ENCODE results near the gene MC1R. TPM values are rescaled to one million over a fixed set of nuclear protein-coding genes. Genes with fewer than 3 reads are reported as not detected.
"Not testable (repeated sequence)": the region's sequence is repeated elsewhere in the genome, so short reads cannot be mapped to it uniquely, and the experiment has no call there.

MC1R gene
- total and polyA plus RNA-seq, 8 donors, result 1.3 to 11.3 (median 2.9) TPM

DNA sequence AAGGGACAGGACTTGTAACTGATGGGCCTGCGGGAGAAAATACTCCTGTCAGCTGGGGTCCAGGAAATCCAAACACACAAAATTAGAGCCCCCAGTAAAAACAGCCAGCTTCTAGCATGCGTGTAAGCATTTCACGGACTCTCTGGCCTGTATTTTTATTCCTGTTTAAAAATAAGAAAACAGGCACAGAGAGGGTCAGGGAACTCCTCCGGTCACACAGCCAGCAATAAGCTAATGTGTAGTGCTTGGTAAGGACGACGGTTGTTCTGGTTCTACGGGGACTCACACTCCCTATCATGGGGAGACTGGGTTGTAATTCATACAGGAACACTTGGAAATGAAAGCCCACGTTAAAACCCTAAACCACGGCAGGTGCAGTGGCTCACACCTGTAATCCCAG lies 46.8 kb upstream of the MC1R start:
- Histone ChIP-seq H3K27me3 (no peaks in the 10 kb centered on the region), H3K36me3 (peaks cover 0 to 26% (median 23%) of the 10 kb centered on the region in 4 donors)
- intact Hi-C loops (cut with DNase I; ENCODE audit: low total_unique reads), result no loop called here

GRCh38 chr16:89873109-89873971 lies 45.3 kb upstream of the MC1R start, which contains the start of gene TCF25:
Gene TCF25 (plus strand): TSS chr16:89873592. CDS start chr16:89873668, 76 bp downstream.
- TF ChIP-seq, protein P1, sequence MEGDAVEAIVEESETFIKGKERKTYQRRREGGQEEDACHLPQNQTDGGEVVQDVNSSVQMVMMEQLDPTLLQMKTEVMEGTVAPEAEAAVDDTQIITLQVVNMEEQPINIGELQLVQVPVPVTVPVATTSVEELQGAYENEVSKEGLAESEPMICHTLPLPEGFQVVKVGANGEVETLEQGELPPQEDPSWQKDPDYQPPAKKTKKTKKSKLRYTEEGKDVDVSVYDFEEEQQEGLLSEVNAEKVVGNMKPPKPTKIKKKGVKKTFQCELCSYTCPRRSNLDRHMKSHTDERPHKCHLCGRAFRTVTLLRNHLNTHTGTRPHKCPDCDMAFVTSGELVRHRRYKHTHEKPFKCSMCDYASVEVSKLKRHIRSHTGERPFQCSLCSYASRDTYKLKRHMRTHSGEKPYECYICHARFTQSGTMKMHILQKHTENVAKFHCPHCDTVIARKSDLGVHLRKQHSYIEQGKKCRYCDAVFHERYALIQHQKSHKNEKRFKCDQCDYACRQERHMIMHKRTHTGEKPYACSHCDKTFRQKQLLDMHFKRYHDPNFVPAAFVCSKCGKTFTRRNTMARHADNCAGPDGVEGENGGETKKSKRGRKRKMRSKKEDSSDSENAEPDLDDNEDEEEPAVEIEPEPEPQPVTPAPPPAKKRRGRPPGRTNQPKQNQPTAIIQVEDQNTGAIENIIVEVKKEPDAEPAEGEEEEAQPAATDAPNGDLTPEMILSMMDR (IDR thresholded peaks at IDR 0.05), result no peak
- peak in 1 of 4 donors; percentile 27 for TF ChIP-seq POLR2A (IDR thresholded peaks at IDR 0.05)
- TF ChIP-seq EP300 (IDR thresholded peaks at IDR 0.05), result no peak
- TF ChIP-seq POLR2AphosphoS5 (IDR thresholded peaks at IDR 0.05), result peak; percentile 31 to 86 (median 83)
- WGBS, 5 donors, result 0 to 3% (median 1%) methylated on average over 27 to 104 of the region's 104 CpGs

More for the DNA sequence above, 46.8 kb upstream of the MC1R start:
- DNase-seq, result no peak
- WGBS, 5 donors, result 81 to 90% (median 87%) methylated on average over 9 of the region's 9 CpGs
- H3K4me3 ChIP-seq, result no peak overlapping the region
- peaks cover 0 to 11% (median 8%) of the 10 kb centered on the region in 4 donors for H3K9me3 ChIP-seq
- H3K4me1 ChIP-seq, result peaks cover 11 to 37% (median 21%) of the 10 kb centered on the region in 4 donors
- H3K27ac ChIP-seq, result no peak overlapping the region
- TF ChIP-seq POLR2AphosphoS5 (IDR thresholded peaks at IDR 0.05) (no peak), EP300 (IDR thresholded peaks at IDR 0.05) (no peak), POLR2A (IDR thresholded peaks at IDR 0.05) (no peak)
- TF ChIP-seq, protein P1 (IDR thresholded peaks at IDR 0.05), result no peak

DNA sequence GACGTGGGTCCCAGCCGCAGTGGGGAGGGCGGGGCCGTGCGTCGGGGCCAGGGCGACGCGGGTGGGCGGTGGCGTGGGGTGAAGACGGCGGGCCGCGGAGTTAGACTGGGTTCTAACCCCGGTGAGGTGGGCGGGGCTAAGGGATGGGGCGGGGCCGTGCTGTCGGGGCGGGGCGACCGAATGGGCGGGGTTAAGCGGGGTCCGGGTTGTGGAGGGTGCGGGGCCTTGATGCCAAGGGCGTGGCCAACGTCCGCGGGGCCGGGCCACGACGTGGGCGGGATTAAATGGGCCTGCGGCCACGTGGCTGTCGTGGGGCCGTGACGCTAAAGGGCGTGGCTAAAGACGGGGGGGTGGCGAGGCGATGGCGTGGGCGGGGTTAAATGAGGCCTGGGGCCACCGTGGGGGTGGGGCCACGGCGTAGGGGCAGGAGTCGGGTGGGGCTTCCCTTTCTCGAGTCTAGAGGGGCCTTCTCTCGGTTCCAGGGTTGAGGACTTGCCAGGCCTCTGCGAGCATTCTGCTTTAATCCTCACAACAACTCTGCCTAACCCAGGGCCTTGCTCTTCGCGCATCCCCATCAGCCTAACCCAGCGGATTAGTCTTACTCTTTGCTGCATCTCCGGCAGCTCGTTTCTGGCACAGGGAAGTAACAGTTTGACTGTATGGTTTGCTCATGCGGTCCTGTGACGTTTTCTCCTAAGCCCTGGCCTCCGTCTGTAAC lies 44.5 kb upstream of the MC1R start:
- H3K27me3 ChIP-seq, result no peaks in the 10 kb centered on the region
- 3 to 7% (median 4%) methylated on average over 39 to 61 of the region's 61 CpGs for WGBS, 5 donors

More at GRCh38 chr16:89873109-89873971, 45.3 kb upstream of the MC1R start, which contains the start of gene TCF25:
- intact Hi-C loops (cut with DNase I; ENCODE audit: low total_unique reads), result no loop called here
- H3K27me3 ChIP-seq, result no peaks in the 10 kb centered on the region
- H3K4me3 ChIP-seq, result peak within 1 kb of the TSS; percentile 70 to 85 (median 78)
- no peaks in the 10 kb centered on the region for H3K9me3 ChIP-seq
- H3K27ac ChIP-seq, result peak within 1 kb of the TSS; percentile 97 to 100 (median 100)
- H3K4me1 ChIP-seq, result peaks cover 11 to 37% (median 25%) of the 10 kb centered on the region in 4 donors
- peaks cover 0 to 32% (median 30%) of the 10 kb centered on the region in 4 donors for H3K36me3 ChIP-seq
- peak; percentile 82 to 97 for DNase-seq

DNA sequence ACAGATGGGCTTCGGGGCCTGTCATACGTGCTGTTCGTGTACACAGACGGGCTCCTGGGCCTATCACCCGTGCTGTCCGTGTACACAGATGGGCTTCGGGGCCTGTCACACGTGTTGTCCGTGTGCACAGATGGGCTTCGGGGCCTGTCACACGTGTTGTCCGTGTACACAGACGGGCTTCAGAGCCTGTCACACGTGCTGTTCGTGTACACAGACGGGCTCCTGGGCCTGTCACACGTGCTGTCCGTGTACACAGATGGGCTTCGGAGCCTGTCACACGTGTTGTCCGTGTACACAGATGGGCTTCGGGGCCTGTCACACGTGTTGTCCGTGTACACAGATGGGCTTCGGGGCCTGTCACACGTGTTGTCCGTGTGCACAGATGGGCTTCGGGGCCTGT lies 39.5 kb upstream of the MC1R start:
- DNase-seq; intact Hi-C loops (cut with DNase I; ENCODE audit: low total_unique reads); H3K9me3 ChIP-seq; H3K4me3 ChIP-seq; H3K27me3 ChIP-seq; H3K27ac ChIP-seq: not testable (repeated sequence)
- 93 to 97% (median 96%) methylated on average over 23 to 28 of the region's 28 CpGs for WGBS, 5 donors
- Histone ChIP-seq H3K36me3 (peaks cover 42 to 83% (median 74%) of the 10 kb centered on the region in 4 donors), H3K4me1 (peaks cover 6 to 31% (median 19%) of the 10 kb centered on the region in 4 donors)

More for the DNA sequence above, 44.5 kb upstream of the MC1R start:
- peak overlapping the region; percentile 97 to 100 (median 100) for H3K27ac ChIP-seq
- intact Hi-C loops (cut with DNase I; ENCODE audit: low total_unique reads), result no loop called here
- H3K9me3 ChIP-seq, result no peaks in the 10 kb centered on the region
- peak in 1 of 3 donors; percentile 68 for TF ChIP-seq POLR2AphosphoS5 (IDR thresholded peaks at IDR 0.05)
- no peak for TF ChIP-seq EP300 (IDR thresholded peaks at IDR 0.05)
- peak overlapping the region; percentile 70 to 85 (median 78) for H3K4me3 ChIP-seq
- peaks cover 11 to 37% (median 26%) of the 10 kb centered on the region in 4 donors for H3K4me1 ChIP-seq
- peaks cover 7 to 39% (median 37%) of the 10 kb centered on the region in 4 donors for H3K36me3 ChIP-seq
- peak; percentile 97 to 98 for DNase-seq

Data from stomach (tissue), 9 donors.